Spleen (tissue), 11 donors: ENCODE measurements around the gene TDO2. TPM values are rescaled to one million over a fixed set of nuclear protein-coding genes. Genes with fewer than 3 reads are reported as not detected.

Experiments
- DNase-seq: peaks from one replicate; pipeline ENCODE4 v3.0.0-alpha.2; 2020
- H3K27ac ChIP-seq, 8 donors: fragments of 200-600 bp; sonication (generic) in 7 of 8; 1 replicate in 4 of 8; 2 replicates in 4 of 8; pipeline versions ENCODE4 v1.5.0 to v1.8.0; 2016 to 2021; ENCODE audit warnings: inconsistent platforms in 4 of 8, mild to moderate bottlenecking in 4 of 8, moderate library complexity in 1 of 8
- H3K27me3 ChIP-seq, 7 donors: fragments of 200-600 bp; sonication (generic) in 6 of 7; replicated peaks in 1 of 7; 1 replicate in 4 of 7; 2 replicates in 3 of 7; pipeline versions ENCODE4 v1.5.0 to v1.8.0; 2016 to 2021; ENCODE audit warnings: inconsistent platforms in 3 of 7, mild to moderate bottlenecking in 1 of 7
- H3K36me3 ChIP-seq, 6 donors: fragments of 200-600 bp; sonication (generic) in 5 of 6; 1 replicate in 4 of 6; 2 replicates in 2 of 6; pipeline versions ENCODE4 v1.5.0 to v1.8.0; 2016 to 2021; ENCODE audit warnings: inconsistent platforms in 2 of 6
- H3K4me1 ChIP-seq, 6 donors: fragments of 200-600 bp; sonication (generic) in 5 of 6; 1 replicate in 3 of 6; 2 replicates in 3 of 6; pipeline versions ENCODE4 v1.5.0 to v1.8.0; 2016 to 2021; ENCODE audit warnings: inconsistent platforms in 3 of 6
- H3K4me3 ChIP-seq, 8 donors: fragments of 200-600 bp; sonication (generic) in 7 of 8; 1 replicate in 4 of 8; 2 replicates in 4 of 8; pipeline versions ENCODE4 v1.5.0 to v1.8.0; 2016 to 2021; ENCODE audit warnings: inconsistent platforms in 4 of 8, mild to moderate bottlenecking in 4 of 8, moderate library complexity in 2 of 8
- H3K9me3 ChIP-seq, 8 donors: fragments of 200-600 bp; sonication (generic) in 7 of 8; 1 replicate in 4 of 8; 2 replicates in 4 of 8; pipeline versions ENCODE4 v1.5.0 to v1.8.0; 2016 to 2021; ENCODE audit warnings: inconsistent platforms in 4 of 8
- POLR2A ChIP-seq, 3 donors: fragments of 450-650 bp; IDR thresholded peaks; one replicate each; pipeline ENCODE4 v1.5.1; 2017; ENCODE audit warnings: antibody characterized with exemption in 3 of 3, mild to moderate bottlenecking in 1 of 3
- POLR2AphosphoS5 ChIP-seq, 3 donors: sonication (generic); formaldehyde crosslinking; IDR thresholded peaks; one replicate each; pipeline ENCODE4 v1.5.1; 2017; ENCODE audit warnings: antibody characterized with exemption in 3 of 3
- WGBS, 5 donors: extraction: QIAGEN DNeasy Blood & Tissue Kit in 3 of 5; methylation state at CpG; one replicate each; pipeline versions ENCODE4 v1.1.5 to v1.1.7; 2013 to 2018; 5-methylcytosine and 5-hydroxymethylcytosine counted together
- intact Hi-C: fragments of 100-400 bp; cut with DNase I; formaldehyde crosslinking; loops from one replicate; pipeline ENCODE4 v1.15.0; 2023; ENCODE audit warnings: low total_unique reads
- polyA plus RNA-seq, 3 donors: library from polyadenylated mRNA; stranded (reverse); fragments of 200-250 nt; gene quantifications; one replicate each; pipeline ENCODE4 v1.2.1, GENCODE V29; 2013
- total RNA-seq, 7 donors: library from RNA; depleted of rRNA in 3 of 7; stranded (reverse); fragments of >200 nt in 3 of 7; fragmentation: NEBNext Ultra II Directional in 4 of 7; extraction: Animal tissue kit (Norgen Biotek cat#: 25700) in 4 of 7; gene quantifications; one replicate each; pipeline versions ENCODE4 v1.1.0 to v1.2.1, GENCODE V29; 2016 to 2021
- TF ChIP-seq, protein P1 (sequence below), 11 experiments: fragments of 200-600 bp in 7 of 11; fragments of 450-650 bp in 4 of 11; sonication (generic) in 4 of 11; IDR thresholded peaks in 8 of 11; conservative IDR thresholded peaks in 3 of 11; 1 replicate in 7 of 11; 2 replicates in 4 of 11; pipeline versions ENCODE4 v1.4.0 to v1.8.0; 2016 to 2021; ENCODE audit warnings: antibody characterized with exemption in 11 of 11, inconsistent platforms in 4 of 11, mild to moderate bottlenecking in 1 of 11
- donor health status: healthy with polysubstance abuse.
- donor health status: DM: no; HTN: no; CAD: no; lungs with moderate emphysema.
- donor health status: DM: no; HTN: no; CAD: no.
- donor health status: Bipolar disorder and iron deficiency.
- donor health status: healthy.
- donor health status: DM: no; HTN: no; CAD: no.
- donor health status: DM: yes; HTN: yes; CAD: no.

Gene TDO2
- total and polyA plus RNA-seq, 10 donors, result 0.37 to 3.6 (median 1.8) TPM

DNA sequence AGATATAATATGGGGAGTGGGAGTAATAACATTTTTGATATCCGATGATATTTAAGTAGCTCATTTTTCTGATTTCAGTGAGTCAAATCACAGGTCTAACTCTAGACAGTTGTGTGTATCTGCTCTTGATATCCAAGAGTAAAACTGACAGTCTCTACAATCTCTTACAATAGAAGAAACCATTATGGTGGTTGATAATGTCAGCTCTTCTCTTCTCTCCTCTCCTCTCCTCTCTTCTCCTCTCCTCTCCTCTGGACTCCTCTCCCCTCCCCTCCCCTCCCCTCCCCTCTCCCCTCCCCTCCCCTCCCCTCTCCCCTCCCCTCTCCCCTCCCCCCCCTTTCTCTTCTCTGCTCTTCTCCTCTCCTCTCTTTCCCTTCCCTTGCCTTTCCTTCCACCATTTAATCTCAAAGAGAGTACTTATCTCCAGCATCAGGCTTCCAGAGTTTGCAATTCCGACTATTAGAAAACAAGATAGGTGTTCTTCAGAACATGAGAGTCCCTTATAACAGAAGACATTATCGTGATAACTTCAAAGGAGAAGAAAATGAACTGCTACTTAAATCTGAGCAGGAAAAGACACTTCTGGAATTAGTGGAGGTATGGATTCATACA lies 6.2 kb downstream of the TDO2 start:
- TF ChIP-seq POLR2A (IDR thresholded peaks at IDR 0.05) (no peak), POLR2AphosphoS5 (IDR thresholded peaks at IDR 0.05) (no peak)
- TF ChIP-seq, protein P1, sequence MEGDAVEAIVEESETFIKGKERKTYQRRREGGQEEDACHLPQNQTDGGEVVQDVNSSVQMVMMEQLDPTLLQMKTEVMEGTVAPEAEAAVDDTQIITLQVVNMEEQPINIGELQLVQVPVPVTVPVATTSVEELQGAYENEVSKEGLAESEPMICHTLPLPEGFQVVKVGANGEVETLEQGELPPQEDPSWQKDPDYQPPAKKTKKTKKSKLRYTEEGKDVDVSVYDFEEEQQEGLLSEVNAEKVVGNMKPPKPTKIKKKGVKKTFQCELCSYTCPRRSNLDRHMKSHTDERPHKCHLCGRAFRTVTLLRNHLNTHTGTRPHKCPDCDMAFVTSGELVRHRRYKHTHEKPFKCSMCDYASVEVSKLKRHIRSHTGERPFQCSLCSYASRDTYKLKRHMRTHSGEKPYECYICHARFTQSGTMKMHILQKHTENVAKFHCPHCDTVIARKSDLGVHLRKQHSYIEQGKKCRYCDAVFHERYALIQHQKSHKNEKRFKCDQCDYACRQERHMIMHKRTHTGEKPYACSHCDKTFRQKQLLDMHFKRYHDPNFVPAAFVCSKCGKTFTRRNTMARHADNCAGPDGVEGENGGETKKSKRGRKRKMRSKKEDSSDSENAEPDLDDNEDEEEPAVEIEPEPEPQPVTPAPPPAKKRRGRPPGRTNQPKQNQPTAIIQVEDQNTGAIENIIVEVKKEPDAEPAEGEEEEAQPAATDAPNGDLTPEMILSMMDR (IDR thresholded peaks at IDR 0.05 in 8 of 11, conservative IDR thresholded peaks at IDR 0.05 in 3 of 11), result no peak
- H3K4me1 ChIP-seq, result no peaks in the 10 kb centered on the region
- 84 to 93% (median 88%) methylated on average over 3 of the region's 3 CpGs for WGBS, 5 donors
- H3K27me3 ChIP-seq, result no peaks in the 10 kb centered on the region
- no peaks in the 10 kb centered on the region for H3K36me3 ChIP-seq
- H3K4me3 ChIP-seq, result no peak overlapping the region
- H3K9me3 ChIP-seq, result no peaks in the 10 kb centered on the region
- DNase-seq, result no peak
- intact Hi-C loops, result no loop called here
- H3K27ac ChIP-seq, result no peak overlapping the region

DNA sequence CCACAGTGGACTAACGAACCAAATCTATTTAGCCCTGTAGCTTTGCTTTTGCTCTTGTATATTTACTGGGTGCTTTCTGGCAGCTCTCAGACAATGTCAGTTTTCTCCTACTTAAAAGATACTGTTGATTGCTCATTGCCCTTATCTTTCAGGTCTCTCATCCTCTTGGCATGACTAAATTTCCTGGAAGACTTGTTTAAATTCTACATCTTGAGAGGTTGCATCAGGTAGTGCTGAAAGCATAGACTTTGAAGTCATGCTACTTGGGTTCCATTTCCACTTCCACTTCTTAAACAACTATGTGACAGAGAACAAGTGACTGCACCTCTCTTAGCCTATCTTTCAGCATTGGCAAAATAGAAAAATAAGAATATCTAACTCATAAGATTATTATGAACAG lies 8.4 kb downstream of the TDO2 start:
- Histone ChIP-seq H3K27me3 (no peaks in the 10 kb centered on the region), H3K27ac (no peak overlapping the region), H3K9me3 (no peaks in the 10 kb centered on the region), H3K36me3 (no peaks in the 10 kb centered on the region), H3K4me1 (no peaks in the 10 kb centered on the region), H3K4me3 (no peak overlapping the region)
- intact Hi-C loops, result no loop called here
- TF ChIP-seq POLR2A (IDR thresholded peaks at IDR 0.05) (no peak), POLR2AphosphoS5 (IDR thresholded peaks at IDR 0.05) (no peak)
- TF ChIP-seq, protein P1 (IDR thresholded peaks at IDR 0.05 in 8 of 11, conservative IDR thresholded peaks at IDR 0.05 in 3 of 11), result no peak
- WGBS, 5 donors, result 70 to 92% (median 84%) methylated on average over 1 of the region's 1 CpG
- DNase-seq, result no peak

DNA sequence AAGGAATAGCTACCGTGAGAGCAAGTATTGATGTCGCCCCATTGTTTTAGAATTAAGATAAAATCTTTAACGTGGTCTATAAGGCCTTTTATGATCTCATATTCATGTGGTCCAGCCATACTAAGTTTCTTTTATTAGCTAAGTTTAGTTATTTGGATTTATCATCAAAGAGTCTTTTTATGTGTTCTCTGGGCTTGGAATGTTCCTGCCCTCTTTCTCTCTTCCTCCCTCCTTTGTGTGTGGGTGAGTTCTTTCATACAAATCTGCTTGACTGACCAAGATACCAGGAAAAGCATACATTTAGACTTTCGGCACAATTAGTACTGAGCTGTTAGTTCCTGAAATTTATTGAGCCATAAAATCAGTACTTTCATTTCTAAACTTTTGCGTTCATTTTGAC lies 11.3 kb downstream of the TDO2 start:
- no peak overlapping the region for H3K27ac ChIP-seq
- H3K36me3 ChIP-seq, result no peaks in the 10 kb centered on the region
- H3K4me1 ChIP-seq, result no peaks in the 10 kb centered on the region
- H3K27me3 ChIP-seq, result no peaks in the 10 kb centered on the region
- WGBS, 5 donors, result 54 to 63% (median 58%) methylated on average over 5 of the region's 5 CpGs
- TF ChIP-seq POLR2AphosphoS5 (IDR thresholded peaks at IDR 0.05), result no peak
- TF ChIP-seq, protein P1 (IDR thresholded peaks at IDR 0.05 in 8 of 11, conservative IDR thresholded peaks at IDR 0.05 in 3 of 11), result no peak
- no peak for TF ChIP-seq POLR2A (IDR thresholded peaks at IDR 0.05)
- H3K4me3 ChIP-seq, result no peak overlapping the region
- no peak for DNase-seq
- no peaks in the 10 kb centered on the region for H3K9me3 ChIP-seq
- intact Hi-C loops, result no loop called here

DNA sequence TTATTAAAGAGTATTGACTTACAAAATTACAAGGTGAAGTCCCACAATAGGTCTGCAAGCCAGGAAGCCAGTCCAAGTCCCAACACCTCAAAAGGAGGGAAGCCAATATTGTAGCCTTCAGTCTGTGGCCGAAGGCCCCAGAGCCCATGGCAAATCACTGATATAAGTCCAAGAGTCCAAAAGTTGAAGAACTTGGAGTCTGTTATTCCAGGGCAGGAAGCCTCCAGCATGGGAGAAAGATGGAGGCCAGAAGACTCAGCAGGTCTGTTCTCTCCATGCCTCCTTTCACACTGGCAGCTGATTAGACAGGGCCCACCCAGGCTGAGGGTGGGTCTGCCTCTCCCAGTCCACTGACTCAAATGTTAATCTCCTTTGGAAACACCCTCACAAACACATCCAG lies 18.1 kb downstream of the TDO2 start:
- Histone ChIP-seq H3K27me3 (no peaks in the 10 kb centered on the region), H3K9me3 (no peaks in the 10 kb centered on the region), H3K27ac (no peak overlapping the region), H3K4me1 (no peaks in the 10 kb centered on the region), H3K36me3 (peaks cover 0 to 35% (median 11%) of the 10 kb centered on the region in 6 donors), H3K4me3 (no peak overlapping the region)
- intact Hi-C loops, result no loop called here
- no peak for TF ChIP-seq POLR2AphosphoS5 (IDR thresholded peaks at IDR 0.05)
- no peak for TF ChIP-seq POLR2A (IDR thresholded peaks at IDR 0.05)
- TF ChIP-seq, protein P1 (IDR thresholded peaks at IDR 0.05 in 8 of 11, conservative IDR thresholded peaks at IDR 0.05 in 3 of 11), result no peak
- 83 to 94% (median 89%) methylated on average over 1 of the region's 1 CpG for WGBS, 5 donors
- no peak for DNase-seq
